ENCODE data around the gene JARID2. TPM values are rescaled to one million over a fixed set of nuclear protein-coding genes. Genes with fewer than 3 reads are reported as not detected.

Gene JARID2
- total RNA-seq, 1 experiment from 2014 or later, result 21.0 TPM

DNA sequence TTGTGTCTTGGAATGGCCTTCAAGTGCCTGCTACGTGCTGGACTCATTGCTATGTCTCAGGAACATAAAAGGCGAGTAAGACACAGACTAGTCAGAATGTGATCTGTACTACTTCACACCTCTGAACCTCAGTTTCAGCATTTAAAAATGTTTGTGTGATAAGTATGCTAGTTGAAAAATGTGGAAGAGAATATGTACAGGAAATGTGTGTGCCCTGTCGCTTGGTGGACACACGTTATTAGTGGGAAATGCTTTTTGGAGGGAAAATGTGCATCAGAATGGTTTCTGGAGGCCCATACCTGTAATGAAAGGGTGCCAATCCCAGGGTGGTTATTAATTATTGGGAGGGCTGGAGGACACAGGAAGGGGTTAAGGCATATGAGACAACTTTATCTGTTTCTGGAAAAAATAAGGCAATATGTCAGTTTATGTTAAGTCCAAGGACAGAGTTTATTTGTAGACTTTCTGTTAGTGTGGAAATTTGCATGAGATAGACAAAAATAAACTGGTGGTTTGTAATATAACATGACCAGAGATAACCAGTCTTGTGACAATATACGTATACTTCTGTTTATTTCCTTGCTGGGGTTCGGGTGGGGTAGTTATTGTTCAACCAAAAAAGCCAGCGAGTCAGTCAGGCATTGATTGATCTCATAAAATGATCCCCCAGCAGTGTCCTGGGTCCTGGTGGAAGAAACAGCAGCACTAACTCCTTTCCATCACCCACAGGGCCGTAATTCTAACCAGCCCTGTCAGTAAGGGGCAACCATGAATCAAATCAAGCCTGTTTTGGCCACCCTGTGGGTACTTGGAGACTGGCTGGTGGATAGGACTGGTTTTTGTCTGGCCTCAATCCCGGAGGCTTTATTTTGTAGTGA is 117.9 kb downstream of the JARID2 start:
- Mint-ChIP-seq H3K4me1 (ENCODE audit: insufficient read depth, unreplicated experiment) (peaks cover 25% of the 10 kb centered on the region), H3K27ac (ENCODE audit: low read depth, unreplicated experiment) (no peak overlapping the region), H3K27me3 (ENCODE audit: insufficient read depth, unreplicated experiment) (no peaks in the 10 kb centered on the region), H3K4me3 (ENCODE audit: unreplicated experiment) (no peak overlapping the region), H3K36me3 (ENCODE audit: insufficient read depth, unreplicated experiment) (no peaks in the 10 kb centered on the region), H3K9me3 (ENCODE audit: unreplicated experiment) (no peaks in the 10 kb centered on the region)
- ChIA-PET POLR2A (no interaction called here), CTCF (no interaction called here)
- intact Hi-C loops (cut with micrococcal nuclease), result no loop called here
- BruUV-seq (replicated peaks), result no TSS peak
- TF ChIP-seq, protein P1, sequence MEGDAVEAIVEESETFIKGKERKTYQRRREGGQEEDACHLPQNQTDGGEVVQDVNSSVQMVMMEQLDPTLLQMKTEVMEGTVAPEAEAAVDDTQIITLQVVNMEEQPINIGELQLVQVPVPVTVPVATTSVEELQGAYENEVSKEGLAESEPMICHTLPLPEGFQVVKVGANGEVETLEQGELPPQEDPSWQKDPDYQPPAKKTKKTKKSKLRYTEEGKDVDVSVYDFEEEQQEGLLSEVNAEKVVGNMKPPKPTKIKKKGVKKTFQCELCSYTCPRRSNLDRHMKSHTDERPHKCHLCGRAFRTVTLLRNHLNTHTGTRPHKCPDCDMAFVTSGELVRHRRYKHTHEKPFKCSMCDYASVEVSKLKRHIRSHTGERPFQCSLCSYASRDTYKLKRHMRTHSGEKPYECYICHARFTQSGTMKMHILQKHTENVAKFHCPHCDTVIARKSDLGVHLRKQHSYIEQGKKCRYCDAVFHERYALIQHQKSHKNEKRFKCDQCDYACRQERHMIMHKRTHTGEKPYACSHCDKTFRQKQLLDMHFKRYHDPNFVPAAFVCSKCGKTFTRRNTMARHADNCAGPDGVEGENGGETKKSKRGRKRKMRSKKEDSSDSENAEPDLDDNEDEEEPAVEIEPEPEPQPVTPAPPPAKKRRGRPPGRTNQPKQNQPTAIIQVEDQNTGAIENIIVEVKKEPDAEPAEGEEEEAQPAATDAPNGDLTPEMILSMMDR (IDR thresholded peaks at IDR 0.05; ENCODE audit: unreplicated experiment), result no peak
- DNase-seq (ENCODE audit: unreplicated experiment), result no peak

- H3K27ac Mint-ChIP-seq (ENCODE audit: low read depth, unreplicated experiment), result no peak overlapping the region
- intact Hi-C loops (cut with micrococcal nuclease), result no loop called here
- CTCF ChIA-PET, result no interaction called here
- no peaks in the 10 kb centered on the region for H3K27me3 Mint-ChIP-seq (ENCODE audit: insufficient read depth, unreplicated experiment)
- no peak for DNase-seq (ENCODE audit: unreplicated experiment)
- H3K4me1 Mint-ChIP-seq (ENCODE audit: insufficient read depth, unreplicated experiment), result peaks cover 21% of the 10 kb centered on the region
- no peaks in the 10 kb centered on the region for H3K9me3 Mint-ChIP-seq (ENCODE audit: unreplicated experiment)
- POLR2A ChIA-PET, result interaction anchor here (1.0 kb wide), 1 partner anchor 116 kb away, joined by 3 read pairs; no protein-coding TSS in a partner anchor
- TF ChIP-seq, protein P1 (IDR thresholded peaks at IDR 0.05; ENCODE audit: unreplicated experiment), result no peak
- no peaks in the 10 kb centered on the region for H3K36me3 Mint-ChIP-seq (ENCODE audit: insufficient read depth, unreplicated experiment)
- BruUV-seq (replicated peaks), result no TSS peak
- no peak overlapping the region for H3K4me3 Mint-ChIP-seq (ENCODE audit: unreplicated experiment)
These were observed 118.7 kb downstream of the JARID2 start for GRCh38 chr6:15364401-15365037.

DNA sequence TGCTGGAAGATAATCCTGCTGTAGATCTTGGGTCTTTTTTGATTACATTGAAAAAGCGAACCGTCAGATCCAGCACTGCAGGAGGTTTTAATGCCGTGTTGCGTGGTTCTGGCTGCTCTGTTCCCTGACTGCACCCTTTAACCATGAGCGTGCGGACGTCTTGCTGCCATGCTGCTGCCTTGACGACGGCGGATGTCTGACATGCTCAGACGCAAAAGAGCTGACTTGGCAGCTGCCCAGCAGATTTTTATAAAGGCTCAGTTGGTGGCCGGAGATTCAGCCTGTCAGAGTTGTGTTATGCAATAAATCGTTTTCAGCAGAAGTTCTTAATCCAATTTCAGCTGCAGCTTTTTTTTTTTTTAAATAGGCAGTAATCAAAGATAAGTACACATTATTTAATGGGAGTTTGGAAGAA is 119.4 kb downstream of the JARID2 start:
- no peaks in the 10 kb centered on the region for H3K9me3 Mint-ChIP-seq (ENCODE audit: unreplicated experiment)
- DNase-seq (ENCODE audit: unreplicated experiment), result peak; percentile 93
- ChIA-PET POLR2A (interaction anchor here (0.6 to 1.0 kb wide), 7 partner anchors 9 to 1585 kb away, joined by 3 to 5 read pairs (median 3); no protein-coding TSS in a partner anchor), CTCF (no interaction called here)
- TF ChIP-seq, protein P1 (IDR thresholded peaks at IDR 0.05; ENCODE audit: unreplicated experiment), result no peak
- peaks cover 25% of the 10 kb centered on the region for H3K4me1 Mint-ChIP-seq (ENCODE audit: insufficient read depth, unreplicated experiment)
- peak overlapping the region; percentile 33 for H3K27ac Mint-ChIP-seq (ENCODE audit: low read depth, unreplicated experiment)
- H3K4me3 Mint-ChIP-seq (ENCODE audit: unreplicated experiment), result peak overlapping the region; percentile 54
- intact Hi-C loops (cut with micrococcal nuclease), result no loop called here
- H3K27me3 Mint-ChIP-seq (ENCODE audit: insufficient read depth, unreplicated experiment), result no peaks in the 10 kb centered on the region
- no peaks in the 10 kb centered on the region for H3K36me3 Mint-ChIP-seq (ENCODE audit: insufficient read depth, unreplicated experiment)
- no TSS peak for BruUV-seq (replicated peaks)

DNA sequence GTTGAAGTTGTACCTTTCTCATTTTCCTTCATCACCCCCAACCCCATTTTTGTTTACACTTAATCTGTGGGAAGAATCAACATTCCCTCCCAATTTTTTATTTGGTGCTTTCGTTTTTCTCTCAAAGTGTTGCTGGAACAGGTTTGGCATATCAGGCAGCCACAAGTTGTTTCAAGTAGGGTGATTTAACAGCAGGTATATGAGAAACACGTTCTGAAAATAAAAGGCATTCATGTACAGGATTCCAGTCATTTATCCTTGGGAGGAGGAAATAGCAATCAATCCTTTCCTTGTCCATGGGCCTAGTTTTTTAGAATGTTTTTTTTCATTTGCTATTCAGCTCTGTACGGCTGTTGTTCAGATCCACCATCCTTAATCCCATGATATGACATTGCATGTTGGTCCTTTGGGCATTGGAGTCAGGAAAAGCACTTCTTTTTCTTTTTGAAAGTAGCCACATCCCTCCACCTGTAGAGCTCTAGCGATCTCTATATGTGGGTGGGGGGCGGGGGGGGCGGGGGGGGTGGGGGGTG is 120.2 kb downstream of the JARID2 start:
- H3K27me3 Mint-ChIP-seq (ENCODE audit: insufficient read depth, unreplicated experiment), result no peaks in the 10 kb centered on the region
- no peak overlapping the region for H3K27ac Mint-ChIP-seq (ENCODE audit: low read depth, unreplicated experiment)
- no peaks in the 10 kb centered on the region for H3K36me3 Mint-ChIP-seq (ENCODE audit: insufficient read depth, unreplicated experiment)
- TF ChIP-seq, protein P1 (IDR thresholded peaks at IDR 0.05; ENCODE audit: unreplicated experiment), result no peak
- POLR2A ChIA-PET, result interaction anchor here (0.7 kb wide), 1 partner anchor 36 kb away, joined by 3 read pairs; no protein-coding TSS in a partner anchor
- H3K9me3 Mint-ChIP-seq (ENCODE audit: unreplicated experiment), result no peaks in the 10 kb centered on the region
- DNase-seq (ENCODE audit: unreplicated experiment), result no peak
- BruUV-seq (replicated peaks), result no TSS peak
- H3K4me1 Mint-ChIP-seq (ENCODE audit: insufficient read depth, unreplicated experiment), result peaks cover 30% of the 10 kb centered on the region
- intact Hi-C loops (cut with micrococcal nuclease), result no loop called here
- no peak overlapping the region for H3K4me3 Mint-ChIP-seq (ENCODE audit: unreplicated experiment)
- CTCF ChIA-PET, result no interaction called here
